Esophagus squamous epithelium (tissue), 5 donors: ENCODE results near the gene DSTYK. TPM values are rescaled to one million over a fixed set of nuclear protein-coding genes. Genes with fewer than 3 reads are reported as not detected.

ENCODE experiments used
- DNase-seq: peaks from one replicate; lab custom pipeline; 2025; lab: John Stamatoyannopoulos, UW
- H3K27ac ChIP-seq, 4 donors: fragments of 200-600 bp; sonication (generic); one replicate each; pipeline ENCODE4 v1.5.1; 2016 to 2019; ENCODE audit warnings: mild to moderate bottlenecking in 1 of 4
- H3K27me3 ChIP-seq, 4 donors: fragments of 200-600 bp; sonication (generic); 1 replicate in 3 of 4; 2 replicates in 1 of 4; pipeline versions ENCODE4 v1.5.1 to v1.6.0; 2017 to 2021; ENCODE audit warnings: antibody characterized with exemption in 1 of 4
- H3K36me3 ChIP-seq, 3 donors: fragments of 200-600 bp; sonication (generic); one replicate each; pipeline ENCODE4 v1.5.1; 2016 to 2019
- H3K4me1 ChIP-seq, 3 donors: fragments of 200-600 bp; sonication (generic); one replicate each; pipeline ENCODE4 v1.5.1; 2017 to 2019
- H3K4me3 ChIP-seq, 4 donors: fragments of 200-600 bp; sonication (generic); 1 replicate in 3 of 4; 2 replicates in 1 of 4; pipeline ENCODE4 v1.5.1; 2016 to 2019; ENCODE audit warnings: mild to moderate bottlenecking in 2 of 4, moderate library complexity in 1 of 4
- H3K9me3 ChIP-seq, 3 donors: fragments of 200-600 bp; sonication (generic); one replicate each; pipeline ENCODE4 v1.5.1; 2016 to 2019
- CTCF ChIP-seq, 6 experiments: fragments of 450-650 bp in 4 of 6; fragments of 200-600 bp in 2 of 6; sonication (generic) in 2 of 6; IDR thresholded peaks; one replicate each; pipeline ENCODE4 v1.5.1; 2016 to 2019; ENCODE audit warnings: antibody characterized with exemption in 6 of 6, mild to moderate bottlenecking in 4 of 6, moderate library complexity in 4 of 6
- POLR2A ChIP-seq, 4 donors: fragments of 450-650 bp; IDR thresholded peaks; one replicate each; pipeline ENCODE4 v1.6.1; 2017; ENCODE audit warnings: antibody characterized with exemption in 4 of 4, mild to moderate bottlenecking in 4 of 4, moderate library complexity in 3 of 4
- WGBS, 2 donors: methylation state at CpG; one replicate each; pipeline ENCODE4 v1.1.5; 2018; 5-methylcytosine and 5-hydroxymethylcytosine counted together
- intact Hi-C: fragments of 100-400 bp; cut with DNase I; formaldehyde crosslinking; loops from one replicate; pipeline ENCODE4 v1.15.0; 2022
- total RNA-seq, 4 donors: library from RNA; depleted of rRNA; stranded (reverse); fragments of >200 nt; gene quantifications; one replicate each; pipeline ENCODE4 v1.1.0, GENCODE V29; 2016
- donor health status: DM: yes; HTN: yes; CAD: no.

DSTYK gene
- total RNA-seq, 4 donors from 2014 or later: 6.5 to 10.9 (median 6.9) TPM

- H3K4me3 ChIP-seq: no peak overlapping the region
- intact Hi-C loops: no loop called here
- no peaks in the 10 kb centered on the region for H3K9me3 ChIP-seq
- H3K27ac ChIP-seq: no peak overlapping the region
- 81 to 86% methylated on average over 1 of the region's 1 CpG for WGBS, 2 donors
- no peak for DNase-seq
- H3K4me1 ChIP-seq: no peaks in the 10 kb centered on the region
- H3K27me3 ChIP-seq: no peaks in the 10 kb centered on the region
- peaks cover 3 to 95% (median 6%) of the 10 kb centered on the region in 3 donors for H3K36me3 ChIP-seq
- no peak for TF ChIP-seq CTCF (IDR thresholded peaks at IDR 0.05)
- no peak for TF ChIP-seq POLR2A (IDR thresholded peaks at IDR 0.05)
Observed at GRCh38 chr1:205109269-205109668, 102.2 kb downstream of the DSTYK start.

- WGBS, 2 donors: 72 to 84% methylated on average over 4 of the region's 4 CpGs
- H3K27me3 ChIP-seq: no peaks in the 10 kb centered on the region
- DNase-seq: no peak
- no peaks in the 10 kb centered on the region for H3K9me3 ChIP-seq
- TF ChIP-seq POLR2A (IDR thresholded peaks at IDR 0.05): no peak
- no peak for TF ChIP-seq CTCF (IDR thresholded peaks at IDR 0.05)
- intact Hi-C loops: no loop called here
- no peak overlapping the region for H3K27ac ChIP-seq
- H3K4me1 ChIP-seq: no peaks in the 10 kb centered on the region
- peaks cover 4 to 95% (median 7%) of the 10 kb centered on the region in 3 donors for H3K36me3 ChIP-seq
- no peak overlapping the region for H3K4me3 ChIP-seq
Observed at GRCh38 chr1:205108464-205108863, 103.0 kb downstream of the DSTYK start.

- intact Hi-C loops: no loop called here
- H3K27ac ChIP-seq: no peak overlapping the region
- WGBS, 2 donors: 89 to 96% methylated on average over 4 of the region's 4 CpGs
- DNase-seq: no peak
- H3K4me3 ChIP-seq: no peak overlapping the region
- H3K4me1 ChIP-seq: no peaks in the 10 kb centered on the region
- H3K36me3 ChIP-seq: peaks cover 5 to 95% (median 16%) of the 10 kb centered on the region in 3 donors
- TF ChIP-seq POLR2A (IDR thresholded peaks at IDR 0.05) (no peak), CTCF (IDR thresholded peaks at IDR 0.05) (no peak)
- H3K9me3 ChIP-seq: no peaks in the 10 kb centered on the region
- no peaks in the 10 kb centered on the region for H3K27me3 ChIP-seq
Observed at GRCh38 chr1:205107327-205107726, 104.2 kb downstream of the DSTYK start.

GRCh38 chr1:205102404-205102803, 109.1 kb downstream of the DSTYK start:
- H3K9me3 ChIP-seq: no peaks in the 10 kb centered on the region
- no peak overlapping the region for H3K4me3 ChIP-seq
- TF ChIP-seq CTCF (IDR thresholded peaks at IDR 0.05): no peak
- TF ChIP-seq POLR2A (IDR thresholded peaks at IDR 0.05): no peak
- 83 to 94% methylated on average over 3 of the region's 3 CpGs for WGBS, 2 donors
- H3K27me3 ChIP-seq: no peaks in the 10 kb centered on the region
- no peak for DNase-seq
- intact Hi-C loops: no loop called here
- H3K36me3 ChIP-seq: peaks cover 10 to 96% (median 47%) of the 10 kb centered on the region in 3 donors
- no peaks in the 10 kb centered on the region for H3K4me1 ChIP-seq
- no peak overlapping the region for H3K27ac ChIP-seq

- intact Hi-C loops: no loop called here
- H3K36me3 ChIP-seq: peaks cover 24 to 98% (median 67%) of the 10 kb centered on the region in 3 donors
- no peak for TF ChIP-seq CTCF (IDR thresholded peaks at IDR 0.05)
- no peak for TF ChIP-seq POLR2A (IDR thresholded peaks at IDR 0.05)
Observed at GRCh38 chr1:205098242-205098641, 113.3 kb downstream of the DSTYK start.

More at GRCh38 chr1:205098242-205098641, 113.3 kb downstream of the DSTYK start:
- no peaks in the 10 kb centered on the region for H3K9me3 ChIP-seq
- no peaks in the 10 kb centered on the region for H3K4me1 ChIP-seq
- no peak for DNase-seq
- H3K27ac ChIP-seq: no peak overlapping the region
- H3K27me3 ChIP-seq: no peaks in the 10 kb centered on the region
- H3K4me3 ChIP-seq: no peak overlapping the region
